Measurements from ENCODE around the gene NR2F2. TPM values are rescaled to one million over a fixed set of nuclear protein-coding genes. Genes with fewer than 3 reads are reported as not detected.
A peak's percentile ranks its signal among the peaks of the same experiment; 100 is the strongest.

NR2F2 gene
- polyA plus RNA-seq, 1 of the 3 experiments (the other 2 are of a cell fraction): 3.9 TPM

DNA sequence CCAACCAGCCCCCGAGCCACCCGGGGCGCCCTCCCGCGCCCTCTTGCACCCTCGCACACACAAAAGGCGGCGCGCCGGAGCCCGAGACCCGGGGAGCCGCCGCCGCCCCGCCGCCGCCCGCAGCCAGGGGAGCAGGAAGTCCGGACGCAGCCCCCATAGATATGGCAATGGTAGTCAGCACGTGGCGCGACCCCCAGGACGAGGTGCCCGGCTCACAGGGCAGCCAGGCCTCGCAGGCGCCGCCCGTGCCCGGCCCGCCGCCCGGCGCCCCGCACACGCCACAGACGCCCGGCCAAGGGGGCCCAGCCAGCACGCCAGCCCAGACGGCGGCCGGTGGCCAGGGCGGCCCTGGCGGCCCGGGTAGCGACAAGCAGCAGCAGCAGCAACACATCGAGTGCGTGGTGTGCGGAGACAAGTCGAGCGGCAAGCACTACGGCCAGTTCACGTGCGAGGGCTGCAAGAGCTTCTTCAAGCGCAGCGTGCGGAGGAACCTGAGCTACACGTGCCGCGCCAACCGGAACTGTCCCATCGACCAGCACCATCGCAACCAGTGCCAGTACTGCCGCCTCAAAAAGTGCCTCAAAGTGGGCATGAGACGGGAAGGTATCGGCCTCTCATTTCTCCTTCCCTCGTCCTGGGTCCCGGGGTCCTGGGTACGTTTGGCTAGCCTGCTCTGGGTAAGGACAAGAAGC, 1.6 kb downstream of the NR2F2 start:
- Histone ChIP-seq H3K9me3 (no peaks in the 10 kb centered on the region), H3K79me2 (ENCODE audit: insufficient read depth) (peaks cover 10% of the 10 kb centered on the region; the same call in 1 of the 2 replicates), H3K4me2 (peak overlapping the region; percentile 80), H4K20me1 (ENCODE audit: insufficient read depth) (no peaks in the 10 kb centered on the region), H3K4me1 (ENCODE audit: control insufficient read depth in 1 of 2, insufficient read depth in 2 of 2, low read depth in 1 of 2, low read length in 1 of 2) (peaks cover 0 to 3% of the 10 kb centered on the region in 2 experiments; a peak in 1 of 4 replicates), H3K9me2 (no peaks in the 10 kb centered on the region), H3F3A (replicated peaks; ENCODE audit: insufficient read depth) (peaks cover 4% of the 10 kb centered on the region), H2AFZ (ENCODE audit: low read depth) (peak overlapping the region; percentile 64; the same call in 1 of the 2 replicates), H3K36me3 (replicated peaks in 1 of 2; ENCODE audit: control insufficient read depth in 1 of 2, insufficient read depth in 2 of 2, low read length in 1 of 2) (no peaks in the 10 kb centered on the region), H3K4me3 (ENCODE audit: low read depth in 2 of 2, low read length in 1 of 2) (peak overlapping the region; percentile 63 to 70), H3K27ac (ENCODE audit: low read depth in 2 of 2, low read length in 1 of 2) (peak overlapping the region in 1 of 2 experiments; percentile 22; a peak in 2 of 4 replicates), H3K9ac (peak overlapping the region; percentile 54; the same call in 1 of the 2 replicates), H3K27me3 (ENCODE audit: insufficient read depth) (peaks cover 20% of the 10 kb centered on the region)
- ChIA-PET CTCF (no interaction called here), POLR2A (no interaction called here)
- DNase-seq: no peak
- 19% methylated on average over 5 of the region's 70 CpGs for WGBS (ENCODE audit: low lambda C conversion rate)
- TF ChIP-seq EP300 (IDR thresholded peaks at IDR 0.05; ENCODE audit: borderline replicate concordance in 1 of 2, low read depth in 1 of 2, low read length in 1 of 2): no peak
- TF ChIP-seq FOXJ3 (CRISPR knock-in tag; IDR thresholded peaks at IDR 0.05): no peak
- no peak for TF ChIP-seq ELF1 (IDR thresholded peaks at IDR 0.05)
- TF ChIP-seq MAX (IDR thresholded peaks at IDR 0.05; ENCODE audit: low read depth): peak; percentile 64; the same call in 1 of the 2 replicates

- DNase-seq: no peak
- Histone ChIP-seq H3K4me3 (ENCODE audit: low read depth in 2 of 2, low read length in 1 of 2) (peak overlapping the region; percentile 63 to 70), H3F3A (replicated peaks; ENCODE audit: insufficient read depth) (peaks cover 4% of the 10 kb centered on the region), H3K9me3 (no peaks in the 10 kb centered on the region), H3K4me1 (ENCODE audit: control insufficient read depth in 1 of 2, insufficient read depth in 2 of 2, low read depth in 1 of 2, low read length in 1 of 2) (peaks cover 0 to 3% of the 10 kb centered on the region in 2 experiments; a peak in 1 of 4 replicates), H4K20me1 (ENCODE audit: insufficient read depth) (no peaks in the 10 kb centered on the region), H3K79me2 (ENCODE audit: insufficient read depth) (peaks cover 10% of the 10 kb centered on the region; the same call in 1 of the 2 replicates), H3K27me3 (ENCODE audit: insufficient read depth) (peaks cover 20% of the 10 kb centered on the region), H3K9ac (peak overlapping the region; percentile 80), H3K27ac (ENCODE audit: low read depth in 2 of 2, low read length in 1 of 2) (peak overlapping the region; percentile 33 to 34; a peak in 2 of 4 replicates), H3K9me2 (no peaks in the 10 kb centered on the region), H2AFZ (ENCODE audit: low read depth) (peak overlapping the region; percentile 80; the same call in 1 of the 2 replicates), H3K36me3 (replicated peaks in 1 of 2; ENCODE audit: control insufficient read depth in 1 of 2, insufficient read depth in 2 of 2, low read length in 1 of 2) (no peaks in the 10 kb centered on the region), H3K4me2 (peak overlapping the region; percentile 80)
- POLR2A ChIA-PET: no interaction called here
- TF ChIP-seq USF1 (IDR thresholded peaks at IDR 0.05; ENCODE audit: borderline replicate concordance, low read depth) (0 out of 2 replicates have a peak, but pooled peaks have one; percentile 10), ELF1 (IDR thresholded peaks at IDR 0.05) (no peak)
- CTCF ChIA-PET: no interaction called here
- 5% methylated on average over 12 of the region's 12 CpGs for WGBS (ENCODE audit: low lambda C conversion rate)
Measured at GRCh38 chr15:96332637-96333121, 2.2 kb downstream of the NR2F2 start.

GRCh38 chr15:96333131-96334016, 2.9 kb downstream of the NR2F2 start:
- ChIA-PET POLR2A (no interaction called here), CTCF (no interaction called here)
- Histone ChIP-seq H3F3A (replicated peaks; ENCODE audit: insufficient read depth) (peaks cover 4% of the 10 kb centered on the region), H3K27ac (ENCODE audit: low read depth in 2 of 2, low read length in 1 of 2) (peak overlapping the region; percentile 33 to 34; a peak in 2 of 4 replicates), H3K4me1 (ENCODE audit: control insufficient read depth in 1 of 2, insufficient read depth in 2 of 2, low read depth in 1 of 2, low read length in 1 of 2) (peaks cover 0 to 3% of the 10 kb centered on the region in 2 experiments; a peak in 1 of 4 replicates), H3K9me2 (no peaks in the 10 kb centered on the region), H3K9me3 (no peaks in the 10 kb centered on the region), H3K27me3 (ENCODE audit: insufficient read depth) (peaks cover 14% of the 10 kb centered on the region), H2AFZ (ENCODE audit: low read depth) (peak overlapping the region; percentile 80; the same call in 1 of the 2 replicates), H3K79me2 (ENCODE audit: insufficient read depth) (peaks cover 14% of the 10 kb centered on the region), H3K36me3 (replicated peaks in 1 of 2; ENCODE audit: control insufficient read depth in 1 of 2, insufficient read depth in 2 of 2, low read length in 1 of 2) (no peaks in the 10 kb centered on the region), H3K9ac (peak overlapping the region; percentile 80), H4K20me1 (ENCODE audit: insufficient read depth) (no peaks in the 10 kb centered on the region), H3K4me2 (peak overlapping the region; percentile 80), H3K4me3 (ENCODE audit: low read depth in 2 of 2, low read length in 1 of 2) (peak overlapping the region; percentile 63 to 70)
- DNase-seq: peak; percentile 57
- TF ChIP-seq SIN3A (IDR thresholded peaks at IDR 0.05; ENCODE audit: borderline replicate concordance, low read depth, low read length): no peak
- peak; percentile 29; the same call in 1 of the 2 replicates for TF ChIP-seq YY1 (IDR thresholded peaks at IDR 0.05; ENCODE audit: low read depth)
- 4% methylated on average over 37 of the region's 67 CpGs for WGBS (ENCODE audit: low lambda C conversion rate)
